ENCODE data around the gene DHRS4. TPM values are rescaled to one million over a fixed set of nuclear protein-coding genes. Genes with fewer than 3 reads are reported as not detected.
"Not testable (repeated sequence)": the region's sequence is repeated elsewhere in the genome, so short reads cannot be mapped to it uniquely, and the experiment has no call there.

DHRS4 gene
- total RNA-seq, 1 experiment from 2014 or later: 12.7 TPM

GRCh38 chr14:23990961-23991360 is 37.4 kb downstream of the DHRS4 start:
- H2BK12ac ChIP-seq (ENCODE audit: insufficient read length, low read depth, low read length); H2BK20ac ChIP-seq (ENCODE audit: low read depth, low read length, poor library complexity, severe bottlenecking); H3K9me3 ChIP-seq (ENCODE audit: control insufficient read depth, low read depth, low read length); H3K79me2 ChIP-seq (ENCODE audit: insufficient read depth, low read length); H3K4me2 ChIP-seq (ENCODE audit: insufficient read depth, insufficient read length, low read length); H3K27me3 ChIP-seq (ENCODE audit: insufficient read depth, low read length); H3K4me3 Mint-ChIP-seq; H3K4ac ChIP-seq (ENCODE audit: low read depth, low read length); H3K9ac ChIP-seq (ENCODE audit: extremely low read depth, insufficient read length, low read length); H2AK5ac ChIP-seq (ENCODE audit: insufficient read length, low read length); H3K36me3 Mint-ChIP-seq (ENCODE audit: insufficient read depth in 1 of 3, low read depth in 3 of 3); H3K4me1 ChIP-seq (ENCODE audit: insufficient read depth, low read length); H3K27ac Mint-ChIP-seq; H4K8ac ChIP-seq (replicated peaks; ENCODE audit: insufficient read length, low read depth, low read length); H3K27me3 Mint-ChIP-seq (ENCODE audit: low read depth); H3K56ac ChIP-seq (ENCODE audit: insufficient read length, low read depth, low read length); H4K20me1 ChIP-seq (ENCODE audit: control insufficient read depth, insufficient read depth, insufficient read length); H3K18ac ChIP-seq (ENCODE audit: insufficient read length, low read depth, low read length); H2AFZ ChIP-seq (ENCODE audit: low read length); H4K91ac ChIP-seq (ENCODE audit: insufficient read length, low read depth, low read length); H3K9me3 Mint-ChIP-seq; H2BK5ac ChIP-seq (ENCODE audit: insufficient read length, low read length); H3K79me1 ChIP-seq (ENCODE audit: insufficient read depth, low read depth, low read length, poor library complexity, severe bottlenecking); H4K5ac ChIP-seq (ENCODE audit: insufficient read length, low read depth, low read length); H3K23ac ChIP-seq (ENCODE audit: insufficient read length, low read depth, low read length); H3K27ac ChIP-seq (ENCODE audit: insufficient read length, low read depth, low read length); DNase-seq; H3K14ac ChIP-seq (ENCODE audit: insufficient read depth, low read length); H2BK120ac ChIP-seq (ENCODE audit: low read depth, low read length, poor library complexity, severe bottlenecking); H3T11ph ChIP-seq (ENCODE audit: low read length); H3K23me2 ChIP-seq (ENCODE audit: insufficient read length, low read depth, low read length, poor library complexity, severe bottlenecking); H2BK15ac ChIP-seq (ENCODE audit: low read depth, low read length): not testable (repeated sequence)
- WGBS (ENCODE audit: extremely low coverage, insufficient read length, low lambda C conversion rate): no CpG with 5 or more reads among the region's 1 CpG
- peaks cover 12 to 19% of the 10 kb centered on the region in 2 experiments for H3K4me1 Mint-ChIP-seq

GRCh38 chr14:23993042-23993441 is 39.5 kb downstream of the DHRS4 start:
- not testable (repeated sequence) for H3K27ac ChIP-seq (ENCODE audit: insufficient read length, low read depth, low read length); DNase-seq; H3K4me1 ChIP-seq (ENCODE audit: insufficient read depth, low read length); H3T11ph ChIP-seq (ENCODE audit: low read length); H3K23me2 ChIP-seq (ENCODE audit: insufficient read length, low read depth, low read length, poor library complexity, severe bottlenecking); H3K4me3 Mint-ChIP-seq; H2BK12ac ChIP-seq (ENCODE audit: insufficient read length, low read depth, low read length); H4K8ac ChIP-seq (replicated peaks; ENCODE audit: insufficient read length, low read depth, low read length); H3K14ac ChIP-seq (ENCODE audit: insufficient read depth, low read length); H2AFZ ChIP-seq (ENCODE audit: low read length); H3K36me3 Mint-ChIP-seq (ENCODE audit: insufficient read depth in 1 of 3, low read depth in 3 of 3); H3K23ac ChIP-seq (ENCODE audit: insufficient read length, low read depth, low read length); H2BK120ac ChIP-seq (ENCODE audit: low read depth, low read length, poor library complexity, severe bottlenecking); H3K9me3 Mint-ChIP-seq; H3K4me2 ChIP-seq (ENCODE audit: insufficient read depth, insufficient read length, low read length); H3K79me1 ChIP-seq (ENCODE audit: insufficient read depth, low read depth, low read length, poor library complexity, severe bottlenecking); H3K27me3 Mint-ChIP-seq (ENCODE audit: low read depth); H3K18ac ChIP-seq (ENCODE audit: insufficient read length, low read depth, low read length); H2BK20ac ChIP-seq (ENCODE audit: low read depth, low read length, poor library complexity, severe bottlenecking); H2BK15ac ChIP-seq (ENCODE audit: low read depth, low read length); H4K5ac ChIP-seq (ENCODE audit: insufficient read length, low read depth, low read length); H3K27ac Mint-ChIP-seq; H3K9me3 ChIP-seq (ENCODE audit: control insufficient read depth, low read depth, low read length); H4K20me1 ChIP-seq (ENCODE audit: control insufficient read depth, insufficient read depth, insufficient read length); H2AK5ac ChIP-seq (ENCODE audit: insufficient read length, low read length); H3K79me2 ChIP-seq (ENCODE audit: insufficient read depth, low read length); H3K27me3 ChIP-seq (ENCODE audit: insufficient read depth, low read length); H3K9ac ChIP-seq (ENCODE audit: extremely low read depth, insufficient read length, low read length); H3K56ac ChIP-seq (ENCODE audit: insufficient read length, low read depth, low read length); H2BK5ac ChIP-seq (ENCODE audit: insufficient read length, low read length); H4K91ac ChIP-seq (ENCODE audit: insufficient read length, low read depth, low read length); H3K4ac ChIP-seq (ENCODE audit: low read depth, low read length)
- peaks cover 12 to 14% of the 10 kb centered on the region in 2 experiments for H3K4me1 Mint-ChIP-seq
- WGBS (ENCODE audit: extremely low coverage, insufficient read length, low lambda C conversion rate): no CpG with 5 or more reads among the region's 3 CpGs

GRCh38 chr14:23996009-23996408 is 42.4 kb downstream of the DHRS4 start:
- H3K36me3 Mint-ChIP-seq (ENCODE audit: insufficient read depth in 1 of 3, low read depth in 3 of 3); H2AFZ ChIP-seq (ENCODE audit: low read length); H3K4ac ChIP-seq (ENCODE audit: low read depth, low read length); H3K23me2 ChIP-seq (ENCODE audit: insufficient read length, low read depth, low read length, poor library complexity, severe bottlenecking); H3K27me3 Mint-ChIP-seq (ENCODE audit: low read depth); H3K14ac ChIP-seq (ENCODE audit: insufficient read depth, low read length); H3K18ac ChIP-seq (ENCODE audit: insufficient read length, low read depth, low read length); H3K79me1 ChIP-seq (ENCODE audit: insufficient read depth, low read depth, low read length, poor library complexity, severe bottlenecking); H4K20me1 ChIP-seq (ENCODE audit: control insufficient read depth, insufficient read depth, insufficient read length); H4K91ac ChIP-seq (ENCODE audit: insufficient read length, low read depth, low read length); H3K27ac Mint-ChIP-seq; H3K4me1 ChIP-seq (ENCODE audit: insufficient read depth, low read length); H3K9me3 ChIP-seq (ENCODE audit: control insufficient read depth, low read depth, low read length); H2BK20ac ChIP-seq (ENCODE audit: low read depth, low read length, poor library complexity, severe bottlenecking); H2BK12ac ChIP-seq (ENCODE audit: insufficient read length, low read depth, low read length); H4K8ac ChIP-seq (replicated peaks; ENCODE audit: insufficient read length, low read depth, low read length); H3K4me3 Mint-ChIP-seq; H3K9me3 Mint-ChIP-seq; H2AK5ac ChIP-seq (ENCODE audit: insufficient read length, low read length); H3K56ac ChIP-seq (ENCODE audit: insufficient read length, low read depth, low read length); H3K4me1 Mint-ChIP-seq; DNase-seq; H2BK15ac ChIP-seq (ENCODE audit: low read depth, low read length); H3K23ac ChIP-seq (ENCODE audit: insufficient read length, low read depth, low read length); H3K27ac ChIP-seq (ENCODE audit: insufficient read length, low read depth, low read length); H3K79me2 ChIP-seq (ENCODE audit: insufficient read depth, low read length); H2BK120ac ChIP-seq (ENCODE audit: low read depth, low read length, poor library complexity, severe bottlenecking); H2BK5ac ChIP-seq (ENCODE audit: insufficient read length, low read length); H3T11ph ChIP-seq (ENCODE audit: low read length); H3K4me2 ChIP-seq (ENCODE audit: insufficient read depth, insufficient read length, low read length); H3K27me3 ChIP-seq (ENCODE audit: insufficient read depth, low read length); H4K5ac ChIP-seq (ENCODE audit: insufficient read length, low read depth, low read length); H3K9ac ChIP-seq (ENCODE audit: extremely low read depth, insufficient read length, low read length): not testable (repeated sequence)

Measured in H9 (cell line).